GM18505 (cell line): Measurements from ENCODE around the gene TCHHL1.
"Not testable (repeated sequence)": the region's sequence is repeated elsewhere in the genome, so short reads cannot be mapped to it uniquely, and the experiment has no call there.

ENCODE experiments used
- ATAC-seq: cut with Tn5 transposase; IDR thresholded peaks from one replicate; pipeline ENCODE4 v1.9.1; 2021; ENCODE audit not compliant: unreplicated experiment
- POLR2A ChIP-seq: IDR thresholded peaks from 4 replicates; pipeline ENCODE4 v1.6.1; 2011; ENCODE audit warnings: borderline replicate concordance; ENCODE audit not compliant: insufficient read depth, insufficient read length; ENCODE audit errors: extremely low read depth

The TCHHL1 gene

GRCh38 chr1:152109231-152109997 is 20.6 kb upstream of the TCHHL1 start:
- no peak for TF ChIP-seq POLR2A
- ATAC-seq = no peak

GRCh38 chr1:152108882-152109222 is 20.0 kb upstream of the TCHHL1 start:
- TF ChIP-seq POLR2A = no peak
- ATAC-seq = no peak

GRCh38 chr1:152107984-152108881 is 19.4 kb upstream of the TCHHL1 start:
- ATAC-seq = no peak
- no peak for TF ChIP-seq POLR2A

- ATAC-seq = no peak
- TF ChIP-seq POLR2A = no peak
These were observed 18.4 kb upstream of the TCHHL1 start for GRCh38 chr1:152107031-152107983.

- ATAC-seq = no peak
- no peak for TF ChIP-seq POLR2A
These were observed 16.0 kb upstream of the TCHHL1 start for GRCh38 chr1:152104854-152105253.

GRCh38 chr1:152096931-152097330 is 8.1 kb upstream of the TCHHL1 start:
- TF ChIP-seq POLR2A = no peak
- no peak for ATAC-seq

GRCh38 chr1:152086760-152087159 is 2.1 kb downstream of the TCHHL1 start:
- ATAC-seq = no peak
- no peak for TF ChIP-seq POLR2A

- no peak for ATAC-seq
- no peak for TF ChIP-seq POLR2A
These were observed 4.0 kb downstream of the TCHHL1 start for GRCh38 chr1:152084853-152085252.

- ATAC-seq = not testable (repeated sequence)
These were observed 7.8 kb downstream of the TCHHL1 start for GRCh38 chr1:152081026-152081425.

- not testable (repeated sequence) for ATAC-seq
These were observed 8.4 kb downstream of the TCHHL1 start for GRCh38 chr1:152080494-152080893.

GRCh38 chr1:152078831-152079441 is 9.9 kb downstream of the TCHHL1 start:
- no peak for TF ChIP-seq POLR2A

GRCh38 chr1:152072311-152072710 is 16.6 kb downstream of the TCHHL1 start:
- TF ChIP-seq POLR2A = no peak
- no peak for ATAC-seq

More at GRCh38 chr1:152078831-152079441, 9.9 kb downstream of the TCHHL1 start:
- ATAC-seq = no peak

GRCh38 chr1:152071123-152071522 is 17.7 kb downstream of the TCHHL1 start:
- no peak for ATAC-seq
- TF ChIP-seq POLR2A = no peak
